ENCODE results near the gene CYTH3.

GRCh38 chr7:6178298-6179029, 94.0 kb downstream of the CYTH3 start:
- TF ChIP-seq CTCF (IDR thresholded peaks at IDR 0.05), result no peak
- TF ChIP-seq POLR2A (IDR thresholded peaks at IDR 0.05), result no peak
